Esophagus muscularis mucosa (tissue), 4 donors: ENCODE results near the gene CHST12. TPM values are rescaled to one million over a fixed set of nuclear protein-coding genes. Genes with fewer than 3 reads are reported as not detected.

Source experiments
- DNase-seq: peaks from one replicate; pipeline ENCODE4 v3.0.0-alpha.2; 2017; ENCODE audit errors: extremely low spot score
- H3K27ac ChIP-seq, 4 donors: fragments of 200-600 bp; sonication (generic); replicated peaks in 1 of 4; 1 replicate in 3 of 4; 2 replicates in 1 of 4; pipeline ENCODE4 v1.5.1; 2016 to 2019; ENCODE audit warnings: mild to moderate bottlenecking in 1 of 4
- H3K27me3 ChIP-seq, 4 donors: fragments of 200-600 bp; sonication (generic); one replicate each; pipeline versions ENCODE4 v1.5.1 to v1.6.0; 2016 to 2019
- H3K36me3 ChIP-seq, 4 donors: fragments of 200-600 bp; sonication (generic); one replicate each; pipeline ENCODE4 v1.5.1; 2016 to 2019
- H3K4me1 ChIP-seq, 4 donors: fragments of 200-600 bp; sonication (generic); one replicate each; pipeline ENCODE4 v1.5.1; 2016 to 2019
- H3K4me3 ChIP-seq, 4 donors: fragments of 200-600 bp; sonication (generic); 1 replicate in 2 of 4; 2 replicates in 2 of 4; pipeline ENCODE4 v1.5.1; 2016 to 2019; ENCODE audit warnings: mild to moderate bottlenecking in 4 of 4, moderate library complexity in 1 of 4
- H3K9me3 ChIP-seq, 4 donors: fragments of 200-600 bp; sonication (generic); 1 replicate in 3 of 4; 2 replicates in 1 of 4; pipeline ENCODE4 v1.5.1; 2016 to 2019
- CTCF ChIP-seq, 3 experiments: fragments of 200-600 bp in 2 of 3; fragments of 450-650 bp in 1 of 3; sonication (generic) in 2 of 3; IDR thresholded peaks; one replicate each; pipeline ENCODE4 v1.5.1; 2017 to 2019; ENCODE audit warnings: antibody characterized with exemption in 3 of 3, mild to moderate bottlenecking in 2 of 3, moderate library complexity in 1 of 3
- EP300 ChIP-seq: sonication (generic); formaldehyde crosslinking; IDR thresholded peaks from one replicate; pipeline ENCODE4 v1.6.1; 2017; ENCODE audit warnings: antibody characterized with exemption
- POLR2A ChIP-seq: fragments of 450-650 bp; IDR thresholded peaks from one replicate; pipeline ENCODE4 v1.6.1; 2017; ENCODE audit warnings: antibody characterized with exemption, moderate library complexity, mild to moderate bottlenecking, low read depth
- POLR2AphosphoS5 ChIP-seq, 2 donors: sonication (generic); formaldehyde crosslinking; IDR thresholded peaks; one replicate each; pipeline ENCODE4 v1.6.1; 2017; ENCODE audit warnings: antibody characterized with exemption in 2 of 2
- WGBS: methylation state at CpG from one replicate; pipeline ENCODE4 v1.1.5; 2018; 5-methylcytosine and 5-hydroxymethylcytosine counted together
- intact Hi-C: fragments of 100-400 bp; cut with DNase I; formaldehyde crosslinking; loops from one replicate; pipeline ENCODE4 v1.15.1; 2023
- total RNA-seq, 4 donors: library from RNA; depleted of rRNA; stranded (reverse); fragments of >200 nt; gene quantifications; one replicate each; pipeline versions ENCODE4 v1.1.0 to v1.2.1, GENCODE V29; 2016

The CHST12 gene
- total RNA-seq, 4 donors from 2014 or later: 6.6 to 24.0 (median 14.8) TPM

DNA sequence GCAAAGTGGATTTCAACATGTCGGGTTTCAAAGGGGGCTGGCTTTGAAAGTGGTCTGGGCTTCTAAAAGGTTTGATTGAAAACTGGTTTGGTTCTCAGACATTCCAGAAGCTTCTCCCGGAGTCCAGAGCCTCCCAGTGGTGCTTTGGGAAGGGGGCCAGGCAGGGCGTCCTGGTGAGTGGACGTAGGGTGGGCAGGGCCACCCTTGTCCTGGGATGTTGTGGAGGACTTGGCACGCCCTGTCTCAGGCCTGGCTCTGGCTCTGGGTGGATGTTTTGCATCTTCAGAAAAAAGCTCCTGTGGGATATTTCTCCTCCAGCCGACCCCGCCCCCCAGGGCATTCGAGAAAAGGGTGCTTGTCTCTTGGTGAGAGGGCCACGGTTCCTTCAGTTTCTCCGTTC is 41.6 kb downstream of the CHST12 start:
- 74% methylated on average over 10 of the region's 10 CpGs for WGBS
- no peaks in the 10 kb centered on the region for H3K9me3 ChIP-seq
- H3K36me3 ChIP-seq: peaks cover 0 to 11% (median 3%) of the 10 kb centered on the region in 4 donors
- peak overlapping the region; percentile 41 to 53 (median 46) for H3K27ac ChIP-seq
- TF ChIP-seq POLR2A: no peak
- no peak for TF ChIP-seq EP300
- TF ChIP-seq POLR2AphosphoS5 (IDR thresholded peaks at IDR 0.05): no peak
- TF ChIP-seq CTCF (IDR thresholded peaks at IDR 0.05): no peak
- intact Hi-C loops: loop anchor here (10.0 kb wide), 1 partner anchor 120 kb away; no protein-coding TSS in a partner anchor
- no peaks in the 10 kb centered on the region for H3K27me3 ChIP-seq
- H3K4me3 ChIP-seq: no peak overlapping the region
- DNase-seq: no peak
- peaks cover 0 to 13% (median 3%) of the 10 kb centered on the region in 4 donors for H3K4me1 ChIP-seq

- H3K27ac ChIP-seq: peak overlapping the region in 3 of 4 donors; percentile 41 to 53 (median 52)
- intact Hi-C loops: loop anchor here (10.0 kb wide), 1 partner anchor 119 kb away; no protein-coding TSS in a partner anchor
- H3K9me3 ChIP-seq: no peaks in the 10 kb centered on the region
- 90% methylated on average over 12 of the region's 21 CpGs for WGBS
- no peak for DNase-seq
- no peak overlapping the region for H3K4me3 ChIP-seq
- peaks cover 2 to 15% (median 5%) of the 10 kb centered on the region in 4 donors for H3K4me1 ChIP-seq
- no peaks in the 10 kb centered on the region for H3K27me3 ChIP-seq
- no peak for TF ChIP-seq CTCF (IDR thresholded peaks at IDR 0.05)
- TF ChIP-seq EP300: no peak
- no peak for TF ChIP-seq POLR2A
- TF ChIP-seq POLR2AphosphoS5 (IDR thresholded peaks at IDR 0.05): no peak
- peaks cover 0 to 11% (median 3%) of the 10 kb centered on the region in 4 donors for H3K36me3 ChIP-seq
These were observed 42.6 kb downstream of the CHST12 start for GRCh38 chr7:2445898-2446555.

GRCh38 chr7:2446676-2447075 is 43.3 kb downstream of the CHST12 start:
- 82% methylated on average over 3 of the region's 10 CpGs for WGBS
- Histone ChIP-seq H3K27ac (no peak overlapping the region), H3K27me3 (no peaks in the 10 kb centered on the region), H3K9me3 (no peaks in the 10 kb centered on the region), H3K36me3 (peaks cover 0 to 11% (median 3%) of the 10 kb centered on the region in 4 donors), H3K4me3 (no peak overlapping the region), H3K4me1 (peaks cover 9 to 21% (median 11%) of the 10 kb centered on the region in 4 donors)
- no peak for TF ChIP-seq POLR2A
- no peak for TF ChIP-seq EP300
- TF ChIP-seq POLR2AphosphoS5 (IDR thresholded peaks at IDR 0.05): no peak
- TF ChIP-seq CTCF (IDR thresholded peaks at IDR 0.05): no peak
- intact Hi-C loops: loop anchor here (10.0 kb wide), 1 partner anchor 118 kb away; no protein-coding TSS in a partner anchor
- no peak for DNase-seq

DNA sequence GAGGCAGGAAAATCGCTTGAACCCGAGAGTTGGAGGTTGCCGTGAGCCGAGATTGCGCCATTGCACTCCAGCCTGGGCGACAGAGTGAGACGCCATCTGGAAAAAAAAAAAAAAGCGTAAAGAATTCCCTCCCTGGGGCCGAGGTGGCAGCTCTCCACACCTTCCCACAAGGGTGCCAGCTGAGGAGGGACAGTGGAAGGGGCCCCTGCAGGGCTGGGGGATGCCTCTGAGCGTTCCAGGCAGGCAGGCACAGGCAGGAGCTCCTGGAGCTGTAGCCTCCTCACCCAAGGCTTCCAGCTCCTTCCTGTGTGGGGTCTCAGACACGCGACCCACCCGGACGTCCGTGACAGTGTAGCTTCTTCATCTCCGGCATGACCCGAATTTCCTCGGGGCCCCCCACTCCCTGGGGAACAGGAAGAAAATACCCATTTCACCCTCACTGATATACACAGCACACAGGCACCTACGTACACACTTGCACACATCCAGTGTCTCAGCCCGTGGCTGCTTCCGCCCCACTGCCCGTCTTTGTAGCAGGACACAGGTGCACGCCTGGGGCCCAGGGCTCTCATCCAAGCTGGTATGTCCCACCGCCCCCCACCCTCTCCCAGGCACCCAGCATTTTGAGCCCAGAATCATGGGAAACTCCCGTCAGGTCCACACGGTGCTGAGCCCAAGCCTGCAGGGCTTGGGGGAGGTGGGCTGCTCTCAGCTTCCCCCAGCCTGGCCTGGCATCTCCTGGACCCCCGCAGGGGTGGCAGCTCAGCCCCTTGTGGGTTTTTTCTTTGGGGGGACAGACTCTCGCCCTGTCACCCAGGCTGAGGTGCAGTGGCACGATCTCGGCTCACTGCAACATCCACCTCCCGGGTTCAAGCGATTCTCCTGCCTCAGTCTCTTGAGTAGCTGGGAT is 47.0 kb downstream of the CHST12 start:
- TF ChIP-seq POLR2AphosphoS5 (IDR thresholded peaks at IDR 0.05) (no peak), EP300 (no peak), CTCF (IDR thresholded peaks at IDR 0.05) (no peak), POLR2A (no peak)
- intact Hi-C loops: loop anchor here (10.0 kb wide), 1 partner anchor 234 kb away; the partner anchor contains the start of gene AMZ1
- DNase-seq: no peak
- Histone ChIP-seq H3K4me1 (peaks cover 14 to 16% (median 15%) of the 10 kb centered on the region in 4 donors), H3K9me3 (no peaks in the 10 kb centered on the region), H3K4me3 (no peak overlapping the region), H3K27ac (no peak overlapping the region), H3K27me3 (no peaks in the 10 kb centered on the region), H3K36me3 (peaks cover 0 to 8% (median 3%) of the 10 kb centered on the region in 4 donors)
- WGBS: 56% methylated on average over 30 of the region's 32 CpGs
